ENCODE data around the gene MAST3. TPM values are rescaled to one million over a fixed set of nuclear protein-coding genes. Genes with fewer than 3 reads are reported as not detected.

MAST3 gene
- total RNA-seq, 1 experiment from 2014 or later = 14.1 TPM

- H2AFZ ChIP-seq = peak overlapping the region; percentile 89
Observed at GRCh38 chr19:18118420-18119012, 20.9 kb downstream of the MAST3 start.

DNA sequence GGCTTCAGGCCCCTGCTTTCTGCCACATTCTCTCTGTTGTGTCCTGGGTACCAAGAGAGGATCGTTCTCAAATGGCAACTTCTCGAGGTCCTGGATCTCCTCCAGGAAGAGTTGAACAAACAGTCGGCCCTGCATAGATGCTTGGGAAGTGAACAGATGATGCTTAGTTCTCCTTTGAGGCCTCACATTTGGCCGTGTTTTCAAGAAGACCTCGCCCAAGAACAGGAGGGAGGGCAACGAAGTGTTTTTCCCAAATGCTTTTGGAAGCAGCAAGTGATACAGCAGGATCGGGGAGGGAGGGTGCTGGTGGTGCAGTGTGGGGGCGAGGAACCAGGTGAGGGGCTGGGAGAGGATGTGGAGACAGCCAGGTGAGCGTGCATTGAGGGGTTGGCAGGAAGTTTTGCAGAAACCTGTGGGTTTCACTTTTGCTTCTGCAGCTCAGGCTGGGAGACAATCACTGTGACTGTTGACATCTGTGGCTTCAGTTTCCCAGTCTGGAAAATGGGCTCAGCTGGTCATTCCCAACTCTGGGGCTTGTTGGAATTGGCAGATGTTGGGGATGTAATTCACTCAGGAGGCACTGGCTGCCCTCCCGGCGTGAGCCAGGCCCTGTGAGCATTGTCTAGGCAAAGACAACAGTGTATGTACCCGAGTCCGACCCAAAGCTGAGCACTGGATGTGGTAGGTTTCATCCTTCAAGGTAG, 21.6 kb downstream of the MAST3 start:
- no peak overlapping the region for H3K27ac ChIP-seq
- no peaks in the 10 kb centered on the region for H3K27me3 ChIP-seq (ENCODE audit: insufficient read depth, low read depth)
- intact Hi-C loops (cut with micrococcal nuclease; ENCODE audit: unreplicated experiment) = no loop called here
- ChIA-PET CTCF (no interaction called here), POLR2A (ENCODE audit: unreplicated experiment) (no interaction called here)
- H2AFZ ChIP-seq = no peak overlapping the region
- H3K9me2 ChIP-seq (ENCODE audit: insufficient read depth) = no peaks in the 10 kb centered on the region
- no peak for DNase-seq
- H3K9me3 ChIP-seq (ENCODE audit: insufficient read depth, low read depth) = no peaks in the 10 kb centered on the region
- peaks cover 8% of the 10 kb centered on the region for H4K20me1 ChIP-seq (ENCODE audit: insufficient read depth)
- no peaks in the 10 kb centered on the region for H3K79me2 ChIP-seq (ENCODE audit: low read depth)
- no peaks in the 10 kb centered on the region for H3K36me3 ChIP-seq (ENCODE audit: low read depth)
- 0 out of 2 replicates have a peak, but pooled peaks cover 9% of the 10 kb centered on the region for H3F3A ChIP-seq (ENCODE audit: insufficient read depth, low read depth)
- BruUV-seq (replicated peaks) = no TSS peak
- no peak for TF ChIP-seq EZH2 (IDR thresholded peaks at IDR 0.05; ENCODE audit: low read depth)
- TF ChIP-seq, protein P1, sequence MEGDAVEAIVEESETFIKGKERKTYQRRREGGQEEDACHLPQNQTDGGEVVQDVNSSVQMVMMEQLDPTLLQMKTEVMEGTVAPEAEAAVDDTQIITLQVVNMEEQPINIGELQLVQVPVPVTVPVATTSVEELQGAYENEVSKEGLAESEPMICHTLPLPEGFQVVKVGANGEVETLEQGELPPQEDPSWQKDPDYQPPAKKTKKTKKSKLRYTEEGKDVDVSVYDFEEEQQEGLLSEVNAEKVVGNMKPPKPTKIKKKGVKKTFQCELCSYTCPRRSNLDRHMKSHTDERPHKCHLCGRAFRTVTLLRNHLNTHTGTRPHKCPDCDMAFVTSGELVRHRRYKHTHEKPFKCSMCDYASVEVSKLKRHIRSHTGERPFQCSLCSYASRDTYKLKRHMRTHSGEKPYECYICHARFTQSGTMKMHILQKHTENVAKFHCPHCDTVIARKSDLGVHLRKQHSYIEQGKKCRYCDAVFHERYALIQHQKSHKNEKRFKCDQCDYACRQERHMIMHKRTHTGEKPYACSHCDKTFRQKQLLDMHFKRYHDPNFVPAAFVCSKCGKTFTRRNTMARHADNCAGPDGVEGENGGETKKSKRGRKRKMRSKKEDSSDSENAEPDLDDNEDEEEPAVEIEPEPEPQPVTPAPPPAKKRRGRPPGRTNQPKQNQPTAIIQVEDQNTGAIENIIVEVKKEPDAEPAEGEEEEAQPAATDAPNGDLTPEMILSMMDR (conservative IDR thresholded peaks at IDR 0.05) = no peak
- no peak overlapping the region for H3K4me3 ChIP-seq
- H3K4me2 ChIP-seq = 0 out of 2 replicates have a peak overlapping the region, but pooled peaks have one; percentile 92
- H3K4me1 ChIP-seq (replicated peaks; ENCODE audit: insufficient read depth) = peaks cover 9% of the 10 kb centered on the region; the same call in 1 of the 2 replicates

More at GRCh38 chr19:18118420-18119012, 20.9 kb downstream of the MAST3 start:
- Histone ChIP-seq H3K4me3 (peak overlapping the region; percentile 64), H3K27ac (no peak overlapping the region), H3K9me2 (ENCODE audit: insufficient read depth) (no peaks in the 10 kb centered on the region), H3K27me3 (ENCODE audit: insufficient read depth, low read depth) (no peaks in the 10 kb centered on the region), H4K20me1 (ENCODE audit: insufficient read depth) (peaks cover 8% of the 10 kb centered on the region), H3K4me1 (replicated peaks; ENCODE audit: insufficient read depth) (peaks cover 9% of the 10 kb centered on the region; the same call in 1 of the 2 replicates), H3K9me3 (ENCODE audit: insufficient read depth, low read depth) (no peaks in the 10 kb centered on the region), H3F3A (ENCODE audit: insufficient read depth, low read depth) (peaks cover 9% of the 10 kb centered on the region; the same call in 1 of the 2 replicates), H3K36me3 (ENCODE audit: low read depth) (no peaks in the 10 kb centered on the region), H3K4me2 (peak overlapping the region; percentile 92), H3K79me2 (ENCODE audit: low read depth) (no peaks in the 10 kb centered on the region)
- ChIA-PET CTCF (interaction anchor here (0.5 to 0.6 kb wide), 2 partner anchors 90 to 214 kb away, joined by 3 to 4 read pairs; no protein-coding TSS in a partner anchor), POLR2A (ENCODE audit: unreplicated experiment) (no interaction called here)
- intact Hi-C loops (cut with micrococcal nuclease; ENCODE audit: unreplicated experiment) = no loop called here
- no peak for TF ChIP-seq EZH2 (IDR thresholded peaks at IDR 0.05; ENCODE audit: low read depth)
- BruUV-seq (replicated peaks) = TSS peak; percentile 19
- DNase-seq = no peak

DNA sequence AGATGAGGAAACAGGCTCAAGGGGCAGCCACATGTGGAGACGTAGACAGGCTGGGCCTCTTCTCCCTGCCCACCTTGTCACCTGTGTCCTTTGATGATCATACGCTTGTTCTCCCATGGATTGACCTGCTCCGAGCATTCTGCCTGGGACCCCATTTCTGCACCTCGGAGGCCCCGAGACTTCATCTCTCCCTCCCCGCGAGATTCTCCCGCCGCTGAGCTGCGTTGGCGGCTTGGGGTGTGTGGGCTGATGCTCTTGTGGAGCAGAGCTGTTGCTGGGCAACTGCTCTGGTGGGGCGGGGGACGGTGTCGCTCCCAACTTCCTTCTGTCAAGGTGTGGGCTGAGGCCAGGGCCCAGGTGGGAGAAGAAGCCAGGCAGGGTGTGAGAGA, 22.1 kb downstream of the MAST3 start:
- H2AFZ ChIP-seq = no peak overlapping the region
- H3K4me1 ChIP-seq (replicated peaks; ENCODE audit: insufficient read depth) = peaks cover 9% of the 10 kb centered on the region; the same call in 1 of the 2 replicates
- TF ChIP-seq, protein P1 (conservative IDR thresholded peaks at IDR 0.05) = no peak
- no peak for TF ChIP-seq EZH2 (IDR thresholded peaks at IDR 0.05; ENCODE audit: low read depth)
- DNase-seq = no peak
- H3K9me2 ChIP-seq (ENCODE audit: insufficient read depth) = no peaks in the 10 kb centered on the region
- peaks cover 8% of the 10 kb centered on the region for H4K20me1 ChIP-seq (ENCODE audit: insufficient read depth)
- H3K27ac ChIP-seq = no peak overlapping the region
- POLR2A ChIA-PET (ENCODE audit: unreplicated experiment) = no interaction called here
- H3K4me3 ChIP-seq = no peak overlapping the region
- no peaks in the 10 kb centered on the region for H3K36me3 ChIP-seq (ENCODE audit: low read depth)
- no peaks in the 10 kb centered on the region for H3K79me2 ChIP-seq (ENCODE audit: low read depth)
- no peak overlapping the region for H3K4me2 ChIP-seq
- intact Hi-C loops (cut with micrococcal nuclease; ENCODE audit: unreplicated experiment) = no loop called here
- no TSS peak for BruUV-seq (replicated peaks)
- H3K27me3 ChIP-seq (ENCODE audit: insufficient read depth, low read depth) = no peaks in the 10 kb centered on the region
- CTCF ChIA-PET = no interaction called here
- H3F3A ChIP-seq (ENCODE audit: insufficient read depth, low read depth) = 0 out of 2 replicates have a peak, but pooled peaks cover 9% of the 10 kb centered on the region
- H3K9me3 ChIP-seq (ENCODE audit: insufficient read depth, low read depth) = no peaks in the 10 kb centered on the region

Data from PC-9 (cell line).